GM13977 (cell line): ENCODE measurements around the gene ALG3.
A peak's percentile ranks its signal among the peaks of the same experiment; 100 is the strongest.
"Not testable (repeated sequence)": the region's sequence is repeated elsewhere in the genome, so short reads cannot be mapped to it uniquely, and the experiment has no call there.

ENCODE experiments used
- DNase-seq: peaks from one replicate; pipeline ENCODE4 v3.0.0; 2012; ENCODE audit warnings: low spot score
- CTCF ChIP-seq: IDR thresholded peaks from 2 replicates; pipeline ENCODE4 v1.5.1; 2012; ENCODE audit warnings: mild to moderate bottlenecking, control low read depth; ENCODE audit not compliant: insufficient read depth; ENCODE audit errors: extremely low read depth, missing control alignments
- in situ Hi-C: fragments of 300-500 bp; cut with MboI; formaldehyde crosslinking; loops from one replicate; pipeline ENCODE4 v1.12.0; 2022; ENCODE audit warnings: low sequenced_read_pairs, low pct_unique_long_range_greater_than_20kb, mixed read lengths, inconsistent platforms; ENCODE audit not compliant: unreplicated experiment

Gene ALG3

GRCh38 chr3:184275381-184275701 is 26.6 kb upstream of the ALG3 start:
- no peak for TF ChIP-seq CTCF
- no peak for DNase-seq
- in situ Hi-C loops = no loop called here

- no peak for DNase-seq
- no peak for TF ChIP-seq CTCF
- in situ Hi-C loops = no loop called here
Observed at GRCh38 chr3:184272269-184272668, 23.5 kb upstream of the ALG3 start.

GRCh38 chr3:184267249-184267648 is 18.5 kb upstream of the ALG3 start:
- in situ Hi-C loops, DNase-seq: not testable (repeated sequence)

GRCh38 chr3:184262764-184263179 is 14.0 kb upstream of the ALG3 start:
- in situ Hi-C loops = no loop called here
- no peak for TF ChIP-seq CTCF
- DNase-seq = no peak

GRCh38 chr3:184261854-184262763 is 13.3 kb upstream of the ALG3 start:
- in situ Hi-C loops = no loop called here
- DNase-seq = peak; percentile 72
- TF ChIP-seq CTCF = no peak

GRCh38 chr3:184261270-184261853 is 12.6 kb upstream of the ALG3 start, which contains the start of gene CAMK2N2:
Gene CAMK2N2 (minus strand): TSS chr3:184261553. CDS start chr3:184261285, 268 bp downstream.
- in situ Hi-C loops = no loop called here

More at GRCh38 chr3:184261270-184261853, 12.6 kb upstream of the ALG3 start, which contains the start of gene CAMK2N2:
- DNase-seq = peak; percentile 91
- TF ChIP-seq CTCF = no peak
